HG03457 (cell line): ENCODE measurements around the gene CHST5.
"Not testable (repeated sequence)": the region's sequence is repeated elsewhere in the genome, so short reads cannot be mapped to it uniquely, and the experiment has no call there.

Experiments
- ATAC-seq: cut with Tn5 transposase; IDR thresholded peaks from one replicate; pipeline ENCODE4 v1.9.1; 2021; ENCODE audit warnings: moderate number of reproducible peaks; ENCODE audit not compliant: unreplicated experiment

Gene CHST5

DNA sequence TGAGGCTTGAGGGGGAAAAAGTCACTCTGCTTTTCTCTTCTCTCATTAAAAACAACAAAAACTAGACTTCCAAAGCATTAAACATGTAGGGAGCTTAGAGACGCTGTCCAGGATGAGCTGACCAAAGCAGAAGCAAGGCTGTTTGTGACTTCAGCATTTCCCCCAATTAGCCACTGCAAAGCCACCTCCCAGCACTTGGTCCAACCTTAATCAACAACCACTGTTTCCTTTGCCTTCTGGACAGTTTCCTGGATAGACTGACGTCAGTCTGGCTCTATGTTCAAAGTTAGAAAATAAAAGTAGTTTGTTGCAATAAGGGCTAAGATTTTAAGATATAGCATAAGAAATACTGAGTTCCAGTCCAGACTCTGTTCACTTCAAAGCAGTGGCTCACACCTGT is 17.0 kb upstream of the CHST5 start:
- ATAC-seq: no peak

DNA sequence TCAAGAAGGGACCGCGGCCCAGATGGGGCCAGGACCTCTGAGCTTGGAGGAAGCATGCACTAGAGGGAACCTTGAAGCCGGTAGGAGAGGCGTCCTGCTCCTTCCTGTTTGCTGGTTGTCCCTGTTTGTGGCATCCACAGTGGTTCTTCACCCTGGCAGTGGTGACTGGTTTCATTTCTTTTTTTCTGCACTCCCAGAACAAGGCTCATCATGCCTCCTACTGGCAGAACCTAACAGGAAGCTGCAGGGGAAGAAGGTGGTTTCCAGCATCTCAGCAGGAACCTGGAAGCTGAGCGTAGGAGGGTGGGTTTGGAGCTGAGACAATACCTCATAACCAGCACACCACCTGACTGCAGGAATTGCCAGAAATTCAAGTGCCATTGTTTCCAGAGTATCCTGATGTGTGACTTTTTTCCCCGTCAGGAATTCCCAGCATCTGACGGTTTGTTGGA is 14.3 kb upstream of the CHST5 start:
- ATAC-seq: peak; percentile 71

DNA sequence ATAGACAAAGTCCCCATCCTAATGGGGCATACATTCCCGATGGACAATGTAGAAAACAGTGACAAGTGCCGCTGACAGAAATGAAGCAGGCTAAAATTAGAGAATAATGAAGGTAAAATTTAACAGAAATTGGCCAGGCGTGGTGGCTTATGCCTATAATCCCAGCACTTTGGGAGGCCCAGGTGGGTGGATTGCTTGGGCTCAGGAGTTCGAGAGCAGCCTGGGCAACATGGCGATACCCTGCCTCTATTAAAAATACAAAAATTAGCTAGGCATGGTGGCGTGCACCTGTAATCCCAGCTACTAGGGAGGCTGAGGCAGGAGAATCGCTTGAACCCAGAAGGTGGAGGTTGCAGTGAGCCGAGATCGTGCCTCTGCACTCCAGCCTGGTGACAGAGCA is 12.5 kb upstream of the CHST5 start:
- not testable (repeated sequence) for ATAC-seq

DNA sequence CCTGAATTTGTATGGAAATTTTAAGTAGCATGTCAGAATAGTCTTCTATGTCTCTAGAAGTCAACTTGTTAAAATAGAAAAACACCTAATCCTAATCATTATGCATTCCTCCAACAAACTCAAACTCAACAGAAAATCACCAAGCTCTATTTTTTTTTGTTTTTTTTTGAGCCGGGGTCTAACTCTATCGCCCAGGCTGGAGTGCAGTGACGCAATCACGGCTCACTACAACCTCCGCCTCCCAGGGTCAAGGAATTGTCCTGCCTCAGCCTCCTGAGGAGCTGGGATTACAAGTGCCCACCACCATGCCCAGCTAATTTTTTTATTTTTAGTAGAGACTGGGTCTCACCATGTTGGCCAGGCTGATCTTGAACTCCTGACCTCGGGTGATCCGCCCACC is 10.4 kb upstream of the CHST5 start:
- ATAC-seq: no peak

DNA sequence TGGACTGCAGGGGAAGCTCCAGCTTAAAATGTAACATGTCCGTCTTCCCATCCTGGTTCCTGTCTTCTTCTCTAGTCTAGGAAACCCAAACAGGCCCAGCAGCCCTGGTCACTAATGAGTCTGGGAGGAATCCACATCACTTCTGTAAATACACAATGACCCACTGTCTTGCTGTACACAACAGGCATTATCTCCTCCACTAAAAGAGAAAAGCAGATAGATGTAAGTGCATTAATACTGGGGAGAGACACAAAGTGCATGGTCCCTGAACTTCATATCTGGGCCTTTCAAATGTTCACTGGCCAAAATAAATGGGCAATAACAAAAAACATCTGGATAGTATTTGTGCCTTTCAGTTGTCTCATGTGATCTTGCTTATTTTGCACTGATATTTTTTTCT is 10.0 kb upstream of the CHST5 start:
- not testable (repeated sequence) for ATAC-seq

DNA sequence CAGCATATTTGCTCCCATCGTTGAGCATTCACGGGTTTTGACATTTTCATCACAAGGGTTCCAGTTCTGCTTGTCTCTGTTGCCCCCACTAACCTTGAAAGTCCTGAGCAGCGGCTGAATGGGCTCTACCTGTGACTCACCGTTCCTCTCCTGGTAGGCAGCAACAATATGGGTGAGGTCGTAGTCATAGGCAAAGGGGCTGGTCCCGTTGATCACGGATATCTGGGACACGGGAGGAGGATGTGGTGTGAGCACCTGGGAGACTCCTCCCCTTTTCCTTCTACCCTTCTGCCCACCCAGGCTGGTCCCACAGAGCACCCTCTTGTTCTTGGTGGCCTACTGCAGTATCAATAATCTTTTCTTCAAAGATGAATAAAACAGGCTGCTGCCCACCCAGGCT is 6.6 kb upstream of the CHST5 start:
- not testable (repeated sequence) for ATAC-seq

DNA sequence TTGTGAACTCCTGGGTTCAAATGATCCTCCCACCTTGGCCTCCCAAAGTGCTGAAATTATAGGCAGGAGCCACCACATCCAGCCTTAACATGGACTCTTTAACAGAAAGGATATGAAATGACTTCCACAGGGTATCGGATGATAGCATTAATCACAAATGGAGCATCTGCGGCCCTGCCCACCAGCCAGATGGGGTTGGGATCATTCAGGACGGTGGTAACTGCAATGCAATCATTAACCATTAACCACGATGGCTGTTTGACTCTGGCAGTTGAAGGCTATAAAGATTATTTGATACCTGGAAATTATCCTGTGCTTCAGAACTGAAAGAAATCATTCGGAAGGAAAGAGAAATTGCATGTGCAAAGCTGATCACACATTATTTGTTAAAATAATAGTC is 5.3 kb upstream of the CHST5 start:
- ATAC-seq: no peak

DNA sequence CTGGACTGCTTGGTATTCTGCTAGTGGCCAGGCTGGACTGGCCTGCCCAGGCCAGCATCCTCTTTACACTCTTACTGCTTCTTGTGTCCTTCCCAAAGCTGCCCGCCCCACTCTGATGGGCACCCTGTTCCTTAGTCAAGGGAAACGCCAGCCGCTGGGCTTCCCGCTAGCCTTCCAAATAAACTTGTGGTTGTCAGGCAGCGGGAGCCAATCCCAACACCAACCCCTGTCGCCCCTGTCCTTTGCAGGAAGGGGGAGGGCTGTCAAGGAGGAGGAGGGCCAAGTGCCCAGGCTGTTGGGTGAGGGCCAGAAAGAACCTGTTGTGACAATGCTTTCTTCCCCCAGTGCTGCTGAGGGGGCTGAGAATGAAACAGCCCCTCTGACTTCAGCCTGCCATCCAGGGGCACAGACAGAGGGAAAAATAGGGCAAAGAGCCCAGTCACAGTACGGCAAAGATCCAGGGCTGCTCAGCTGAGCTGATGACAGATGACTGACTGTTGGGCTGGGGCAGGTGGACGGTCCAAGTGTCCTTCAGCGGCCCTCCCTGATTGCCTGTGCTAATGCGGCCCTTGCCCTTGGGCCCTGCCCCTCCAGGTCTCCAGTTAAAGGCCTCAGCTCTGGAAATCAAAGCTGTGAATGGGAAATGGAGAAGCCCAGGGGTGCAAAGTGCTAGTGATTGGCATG is 3.1 kb upstream of the CHST5 start:
- ATAC-seq: not testable (repeated sequence)

DNA sequence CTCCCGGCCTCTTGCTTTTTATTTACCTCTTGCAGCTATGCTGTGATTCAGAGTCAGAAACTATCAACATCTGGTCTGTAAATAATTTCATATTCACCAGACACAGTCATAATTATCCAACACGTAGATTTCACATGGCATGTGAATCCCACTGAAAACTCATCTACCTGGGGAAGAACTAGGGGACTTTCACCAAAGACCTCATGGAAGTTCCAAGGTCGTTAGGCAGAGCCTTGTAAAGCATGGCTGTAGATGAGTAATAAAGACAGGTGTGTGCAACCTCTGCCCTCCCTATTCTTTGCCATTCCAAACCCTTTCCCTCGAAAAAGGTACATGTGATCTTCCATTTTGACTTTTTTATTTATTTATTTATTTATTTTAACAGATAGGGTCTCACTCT is 1.9 kb upstream of the CHST5 start:
- ATAC-seq: no peak

DNA sequence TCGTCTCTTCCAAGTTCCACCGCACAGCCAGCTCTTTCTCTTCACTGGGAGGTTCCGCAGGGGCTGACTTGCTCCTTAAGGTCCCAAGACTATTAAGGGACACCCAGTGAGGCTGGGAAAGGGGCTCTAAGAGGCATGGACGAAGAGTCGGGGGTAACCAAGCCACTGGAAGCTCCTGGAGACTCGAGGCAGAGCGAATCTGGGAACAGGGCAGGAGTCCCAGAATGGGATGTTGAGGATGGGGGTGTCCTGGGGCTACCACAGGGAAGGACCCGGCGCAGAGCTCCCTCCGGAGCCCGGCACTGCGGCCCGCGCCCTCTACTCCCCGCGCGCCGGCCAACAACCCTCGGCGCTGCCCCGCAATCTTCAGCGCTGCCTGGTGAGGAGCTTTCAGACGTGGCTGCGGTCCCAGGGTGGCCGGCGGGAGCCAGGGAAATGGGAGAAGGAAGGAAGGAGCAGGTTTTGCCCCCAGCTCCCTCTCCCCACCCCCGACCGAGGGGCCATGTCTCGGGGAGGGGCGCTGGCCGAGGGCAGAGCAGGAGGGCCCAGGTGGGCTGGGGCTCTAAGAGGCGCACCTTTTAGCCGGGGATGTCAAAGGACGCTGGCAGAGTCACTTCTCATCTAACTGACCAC is 581 bp downstream of the CHST5 start:
- ATAC-seq: no peak

DNA sequence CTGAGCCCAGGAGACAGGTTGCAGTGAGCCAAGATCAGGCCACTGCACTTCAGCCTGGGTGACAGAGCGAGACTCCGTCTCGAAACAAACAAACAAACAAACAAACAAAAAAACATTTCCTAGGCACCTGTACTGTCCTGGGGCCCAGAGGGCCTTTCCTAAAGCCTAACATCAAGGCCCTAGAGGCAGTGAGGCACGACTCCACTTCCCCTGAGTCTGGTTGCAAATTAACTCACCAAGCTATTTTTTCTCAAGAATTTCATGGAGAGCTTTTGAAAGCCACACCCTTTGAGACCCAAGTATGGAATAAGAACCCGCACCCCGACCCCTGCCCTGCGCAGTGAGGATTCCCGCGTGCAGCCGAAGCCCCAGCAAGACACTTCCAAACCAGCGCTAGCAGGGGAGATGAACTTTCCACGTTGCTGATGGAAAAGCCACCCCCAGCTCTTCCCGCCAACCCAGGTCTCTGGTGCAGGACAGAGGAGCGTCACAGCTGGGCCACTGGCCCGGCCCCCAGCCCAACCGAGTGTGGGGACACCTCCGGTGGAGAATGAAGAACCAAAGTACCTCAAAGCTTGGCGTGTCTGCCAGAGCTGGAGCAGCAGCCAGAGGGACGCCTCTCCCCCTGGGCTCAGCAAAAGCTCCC is 1.2 kb downstream of the CHST5 start:
- ATAC-seq: no peak

DNA sequence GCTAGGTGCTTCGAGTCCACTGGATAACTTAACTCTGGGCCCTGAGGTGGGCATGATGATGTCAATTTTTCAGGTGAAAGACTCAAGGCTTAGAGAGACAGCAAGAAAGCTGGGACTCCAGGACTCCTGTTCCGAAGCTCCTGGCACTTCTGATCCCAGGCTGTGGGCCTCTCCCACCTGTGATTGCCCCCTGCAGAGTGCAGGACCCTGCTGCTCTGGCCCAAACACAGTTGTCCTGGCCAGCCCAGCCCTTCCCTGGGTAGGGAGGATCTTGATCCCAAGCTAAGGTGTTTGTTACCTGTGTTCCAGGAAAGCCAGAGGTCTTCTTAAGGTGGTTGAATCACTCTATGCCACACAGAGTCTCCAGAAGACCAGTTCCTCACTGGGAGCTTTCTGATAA is 3.1 kb downstream of the CHST5 start:
- no peak for ATAC-seq

DNA sequence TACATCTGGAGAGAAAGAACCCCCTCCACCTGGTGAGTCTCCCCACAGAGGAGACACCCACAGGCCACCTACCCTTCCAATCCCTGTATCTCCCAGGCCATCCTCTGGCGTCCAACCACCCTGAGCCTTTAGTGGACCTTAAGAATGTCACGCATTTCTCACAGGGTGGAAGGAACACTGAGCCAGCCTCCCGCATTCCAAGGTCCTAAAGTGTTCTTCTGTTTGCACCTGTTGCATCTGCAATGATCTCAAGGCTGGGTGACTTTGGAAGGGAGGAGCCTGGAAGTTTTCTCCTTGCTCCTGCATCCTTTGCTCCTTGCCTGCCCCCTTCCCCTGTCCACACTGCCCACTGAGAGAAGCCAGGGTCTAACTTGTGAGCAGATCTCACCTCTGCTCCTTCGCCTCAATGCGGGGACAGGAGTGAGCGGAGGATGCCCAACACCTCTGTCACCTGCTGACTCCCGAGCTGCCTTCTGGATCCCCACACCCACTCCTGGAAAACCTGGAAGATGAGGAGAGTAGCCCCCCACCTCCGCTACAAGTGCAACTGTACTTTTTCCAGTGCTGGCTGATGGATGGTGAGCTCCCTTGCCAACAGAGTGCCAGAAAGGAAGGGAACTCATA is 3.7 kb downstream of the CHST5 start:
- no peak for ATAC-seq

DNA sequence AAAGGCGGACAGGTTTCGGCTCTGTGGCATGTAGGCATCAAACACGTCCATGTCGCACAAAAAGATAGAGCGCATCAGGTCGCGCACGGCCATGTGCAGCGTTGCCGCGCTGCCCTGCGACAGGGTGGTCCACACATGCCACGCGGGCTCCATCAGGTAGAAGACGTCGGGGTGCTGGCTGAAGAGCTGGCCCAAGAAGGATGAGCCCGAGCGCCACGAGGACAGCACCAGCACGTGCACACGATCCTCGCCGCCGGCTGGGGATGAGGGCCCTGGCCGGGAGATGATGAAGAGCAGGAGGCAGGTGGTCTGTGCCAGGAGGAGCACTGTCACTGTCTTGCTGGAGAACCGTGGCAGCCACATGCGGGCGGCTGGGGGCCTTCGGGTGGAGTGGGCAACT is 5.9 kb downstream of the CHST5 start:
- ATAC-seq: no peak

DNA sequence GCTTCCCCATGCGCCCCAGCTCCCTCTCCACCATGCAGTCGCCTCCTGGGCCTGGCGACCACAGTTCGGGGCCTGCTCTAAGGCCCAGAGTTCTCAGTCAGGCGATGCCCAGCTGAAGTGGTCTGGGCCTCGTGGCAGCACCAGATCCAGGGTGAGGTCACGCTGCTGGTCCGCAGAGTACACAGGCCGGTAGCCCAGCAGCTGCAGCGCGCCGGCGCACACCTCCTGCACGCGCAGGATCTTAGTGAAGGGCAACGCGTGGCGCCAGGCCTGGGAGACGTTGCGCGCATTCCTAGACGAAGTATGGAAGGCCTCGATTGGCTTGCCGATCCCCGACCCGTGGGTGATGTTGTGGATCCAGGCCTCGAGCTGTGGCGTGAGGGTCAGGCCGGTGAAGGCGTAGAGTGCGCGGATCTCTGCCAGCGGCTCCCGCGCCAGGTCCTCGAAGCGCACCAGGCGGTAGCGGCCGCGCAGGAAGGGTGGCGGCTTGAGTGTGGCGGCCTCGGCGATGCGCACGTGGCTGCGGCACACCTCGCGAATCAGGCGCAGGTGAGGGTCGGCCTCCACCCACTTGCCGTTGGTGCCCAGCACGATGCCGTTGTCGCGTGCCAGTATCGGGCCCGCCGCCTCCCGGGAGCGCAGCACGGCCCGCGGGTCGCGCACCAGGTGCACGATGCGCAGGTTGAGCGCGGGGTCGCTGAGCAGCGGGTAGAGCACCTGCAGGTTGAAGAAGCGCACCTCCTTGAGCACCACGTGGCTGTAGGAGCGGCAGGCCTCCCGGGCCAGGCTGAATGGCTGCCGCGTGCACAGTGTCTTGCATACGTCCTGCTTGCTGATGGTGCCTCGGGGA is 6.6 kb downstream of the CHST5 start:
- ATAC-seq: no peak

DNA sequence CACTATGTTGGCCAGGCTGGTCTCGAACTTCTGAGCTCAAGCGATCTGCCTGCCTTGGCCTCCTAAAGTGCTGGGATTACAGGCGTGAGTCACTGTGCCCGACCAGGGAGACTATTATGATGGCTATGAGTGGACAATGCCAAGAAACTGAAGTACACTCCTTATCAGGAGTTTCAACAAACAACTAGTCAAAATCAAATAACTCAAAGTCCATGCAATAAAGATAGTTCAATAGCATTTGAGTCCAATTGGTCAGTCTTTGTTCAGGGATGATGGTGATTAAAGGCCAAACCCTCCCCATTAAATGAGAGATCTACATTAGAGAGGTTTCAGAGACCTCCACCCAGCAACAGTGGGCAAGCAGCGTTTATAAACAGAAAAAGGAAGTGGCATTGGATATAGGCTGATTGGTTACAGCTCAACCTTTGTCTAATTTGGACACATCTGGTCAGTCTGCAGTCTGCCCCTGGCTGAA is 8.0 kb downstream of the CHST5 start:
- no peak for ATAC-seq

DNA sequence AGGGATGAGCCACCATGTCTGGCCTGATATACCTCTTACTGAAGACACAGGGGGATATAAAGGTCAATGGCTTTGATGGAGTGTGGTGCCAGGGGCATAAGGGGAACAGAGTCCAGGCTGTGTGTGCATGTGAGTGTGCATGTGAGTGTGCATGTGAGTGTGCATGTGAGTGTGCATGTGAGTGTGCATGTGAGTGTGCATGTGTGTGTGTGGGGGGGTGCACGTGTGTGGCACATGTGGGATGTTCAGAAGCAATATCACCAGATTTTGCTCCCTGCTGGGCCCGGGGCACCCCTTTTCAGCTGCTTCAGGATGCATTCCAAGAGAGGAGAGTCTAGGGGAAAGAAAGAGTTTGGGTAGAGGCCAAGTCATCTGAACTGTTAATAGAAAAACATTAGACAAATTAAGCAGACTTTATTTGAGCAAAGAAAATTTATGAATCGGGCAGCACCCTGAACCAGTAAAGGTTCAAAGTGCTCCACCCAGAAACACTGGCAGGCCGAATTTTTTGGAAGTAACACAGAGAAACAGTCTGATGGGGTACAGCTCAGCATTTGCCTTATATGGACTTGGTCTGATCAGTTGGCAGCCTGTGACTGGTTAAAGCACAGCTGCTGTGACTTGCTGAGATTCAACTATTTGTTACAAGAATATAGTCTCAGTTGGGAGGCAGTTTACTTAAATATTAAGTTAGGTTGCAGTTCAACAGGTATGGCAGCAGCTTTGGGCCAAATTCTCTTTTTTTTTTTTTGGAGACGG is 9.7 kb downstream of the CHST5 start:
- ATAC-seq: no peak

DNA sequence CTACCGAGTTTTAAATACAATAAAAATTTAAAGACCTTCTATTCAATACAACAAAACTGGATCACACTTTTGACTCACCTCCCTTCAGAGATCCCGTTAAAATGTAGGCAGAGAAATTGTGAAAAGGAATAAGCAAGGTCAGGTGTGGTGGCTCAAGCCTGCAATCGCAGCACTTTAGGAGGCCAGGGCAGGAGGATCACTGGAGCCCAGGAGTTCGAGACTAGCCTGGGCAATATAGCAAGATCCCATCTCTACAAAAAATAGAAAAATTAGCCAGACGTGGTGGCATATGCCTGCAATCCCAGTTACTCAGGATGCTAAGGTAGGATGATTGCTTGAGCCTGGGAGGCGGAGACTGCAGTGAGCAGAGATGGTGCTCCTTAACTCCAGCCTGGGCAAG is 16.7 kb downstream of the CHST5 start:
- no peak for ATAC-seq

DNA sequence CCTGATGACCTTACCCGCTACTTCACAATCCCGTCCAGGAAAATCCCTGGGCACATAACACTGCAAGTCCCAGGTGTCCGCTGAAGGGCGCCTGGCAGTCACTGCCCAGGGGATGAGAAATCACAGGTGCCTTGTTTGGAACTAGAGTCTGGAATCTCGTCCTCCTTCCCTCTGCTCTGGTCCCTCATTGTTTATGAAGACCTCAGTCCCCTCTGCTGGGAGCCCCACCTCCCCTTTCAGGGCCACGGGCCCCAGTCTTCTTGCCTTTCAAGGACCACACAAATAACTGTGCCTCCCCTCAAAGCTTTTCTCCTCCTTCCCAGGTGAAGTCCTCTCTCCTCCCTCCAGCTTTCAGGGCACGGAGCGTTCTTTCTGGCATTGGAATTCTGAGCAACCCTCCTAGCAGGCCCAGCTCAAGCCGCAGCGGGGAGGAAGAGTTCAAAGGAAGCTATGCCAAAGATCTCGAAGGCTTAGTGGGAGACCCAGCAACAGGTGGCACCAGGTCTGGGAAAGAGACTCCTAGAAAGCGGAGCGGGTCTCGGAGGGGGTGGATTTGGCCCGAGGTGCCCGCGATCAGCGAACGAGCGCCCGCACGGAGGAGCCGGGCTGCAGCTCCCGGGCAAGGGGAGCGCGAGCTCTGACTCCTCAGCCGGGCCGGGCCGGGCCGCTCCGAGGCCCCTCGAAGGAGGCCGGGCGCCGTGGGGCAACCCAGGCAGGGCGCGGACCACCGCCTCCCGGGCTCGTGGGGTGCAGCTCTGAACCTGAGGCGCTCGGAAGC is 19.5 kb downstream of the CHST5 start:
- ATAC-seq: not testable (repeated sequence)
